Neuronal stem cell (in vitro differentiated cells): Measurements from ENCODE around the gene REST.

Source experiments
- DNase-seq: peaks from one replicate; pipeline ENCODE4 v3.0.0-alpha.2; 2013; ENCODE audit warnings: low spot score
- H2AFZ ChIP-seq: one replicate; pipeline ENCODE4 v1.6.1; 2013; ENCODE audit warnings: mild to moderate bottlenecking, low read length, inconsistent platforms
- H2AK5ac ChIP-seq: 2 replicates; pipeline ENCODE4 v1.6.1; 2013; ENCODE audit warnings: low read depth, mild to moderate bottlenecking, inconsistent platforms, low read length, moderate library complexity, mixed read lengths
- H2BK120ac ChIP-seq: 2 replicates; pipeline ENCODE4 v1.6.1; 2013; ENCODE audit warnings: low read depth, mild to moderate bottlenecking, inconsistent platforms, low read length, moderate library complexity, mixed read lengths
- H2BK12ac ChIP-seq: one replicate; pipeline ENCODE4 v1.6.1; 2013; ENCODE audit warnings: low read length, inconsistent platforms
- H2BK15ac ChIP-seq: 2 replicates; pipeline ENCODE4 v1.6.1; 2013; ENCODE audit warnings: mild to moderate bottlenecking, low read length, inconsistent platforms, mixed read lengths
- H2BK5ac ChIP-seq: one replicate; pipeline ENCODE4 v1.6.1; 2013; ENCODE audit warnings: inconsistent platforms, mild to moderate bottlenecking, low read length, moderate library complexity
- H3K14ac ChIP-seq: one replicate; pipeline ENCODE4 v1.6.1; 2013; ENCODE audit warnings: low read length, inconsistent platforms
- H3K18ac ChIP-seq: 2 replicates; pipeline ENCODE4 v1.6.1; 2013; ENCODE audit warnings: low read length, inconsistent platforms
- H3K23ac ChIP-seq: 2 replicates; pipeline ENCODE4 v1.6.1; 2013; ENCODE audit warnings: low read depth, mild to moderate bottlenecking, mixed read lengths, low read length, inconsistent platforms; ENCODE audit not compliant: poor library complexity
- H3K27ac ChIP-seq: replicated peaks from 3 replicates; pipeline ENCODE4 v1.5.1; 2013; ENCODE audit warnings: low read length, inconsistent platforms
- H3K27me3 ChIP-seq, 3 experiments: 2 replicates each; pipeline ENCODE4 v1.6.1; 2013; ENCODE audit warnings: low read length in 3 of 3, mild to moderate bottlenecking in 2 of 3, inconsistent platforms in 1 of 3, low read depth in 1 of 3, mixed read lengths in 1 of 3, moderate library complexity in 1 of 3; ENCODE audit not compliant: control insufficient read depth in 3 of 3, insufficient read depth in 3 of 3
- H3K36me3 ChIP-seq, 2 donors: replicated peaks in 1 of 2; 2 replicates each; pipeline ENCODE4 v1.6.1; 2013; ENCODE audit warnings: low read length in 2 of 2; ENCODE audit not compliant: control insufficient read depth in 2 of 2, insufficient read depth in 2 of 2
- H3K4ac ChIP-seq: 2 replicates; pipeline ENCODE4 v1.6.1; 2013; ENCODE audit warnings: inconsistent platforms, mild to moderate bottlenecking, low read length, moderate library complexity
- H3K4me1 ChIP-seq, 2 donors: 1 replicate in 1 of 2; 2 replicates in 1 of 2; pipeline ENCODE4 v1.6.1; 2013; ENCODE audit warnings: low read length in 2 of 2, low read depth in 1 of 2; ENCODE audit not compliant: control insufficient read depth in 2 of 2, insufficient read depth in 1 of 2
- H3K4me2 ChIP-seq: one replicate; pipeline ENCODE4 v1.6.1; 2013; ENCODE audit warnings: mild to moderate bottlenecking, low read length, inconsistent platforms; ENCODE audit not compliant: insufficient read depth, poor library complexity, severe bottlenecking
- H3K4me3 ChIP-seq, 2 donors: 2 replicates each; pipeline ENCODE4 v1.5.1; 2013; ENCODE audit warnings: low read length in 2 of 2, mild to moderate bottlenecking in 2 of 2, inconsistent platforms in 1 of 2, moderate library complexity in 1 of 2
- H3K79me1 ChIP-seq: one replicate; pipeline ENCODE4 v1.6.1; 2013; ENCODE audit warnings: low read depth, mild to moderate bottlenecking, inconsistent platforms, low read length, moderate library complexity
- H3K9ac ChIP-seq: one replicate; pipeline ENCODE4 v1.6.1; 2013; ENCODE audit warnings: mild to moderate bottlenecking, low read depth, low read length, inconsistent platforms; ENCODE audit not compliant: poor library complexity
- H3K9me3 ChIP-seq, 2 donors: replicated peaks in 1 of 2; 2 replicates each; pipeline versions ENCODE3 to v1.6.1; 2013; ENCODE audit warnings: low read length in 2 of 2, mild to moderate bottlenecking in 2 of 2, inconsistent platforms in 1 of 2, low read depth in 1 of 2, mixed read lengths in 1 of 2, moderate library complexity in 1 of 2; ENCODE audit not compliant: control insufficient read depth in 2 of 2, insufficient read depth in 1 of 2
- H4K8ac ChIP-seq: one replicate; pipeline ENCODE4 v1.6.1; 2013; ENCODE audit warnings: low read depth, mild to moderate bottlenecking, inconsistent platforms, low read length, moderate library complexity
- H4K91ac ChIP-seq: one replicate; pipeline ENCODE4 v1.6.1; 2013; ENCODE audit warnings: low read length, low read depth, mild to moderate bottlenecking, inconsistent platforms; ENCODE audit not compliant: poor library complexity
- WGBS, 2 donors: extraction: QIAGEN DNeasy Blood & Tissue Kit; methylation state at CpG; one replicate each; pipeline ENCODE4 v1.1.7; 2013; ENCODE audit warnings: missing lambda C conversion rate in 2 of 2, mixed read lengths in 1 of 2; ENCODE audit not compliant: insufficient read length in 2 of 2, insufficient replicate concordance in 1 of 2; ENCODE audit errors: extremely low coverage in 2 of 2; 5-methylcytosine and 5-hydroxymethylcytosine counted together

The REST gene

DNA sequence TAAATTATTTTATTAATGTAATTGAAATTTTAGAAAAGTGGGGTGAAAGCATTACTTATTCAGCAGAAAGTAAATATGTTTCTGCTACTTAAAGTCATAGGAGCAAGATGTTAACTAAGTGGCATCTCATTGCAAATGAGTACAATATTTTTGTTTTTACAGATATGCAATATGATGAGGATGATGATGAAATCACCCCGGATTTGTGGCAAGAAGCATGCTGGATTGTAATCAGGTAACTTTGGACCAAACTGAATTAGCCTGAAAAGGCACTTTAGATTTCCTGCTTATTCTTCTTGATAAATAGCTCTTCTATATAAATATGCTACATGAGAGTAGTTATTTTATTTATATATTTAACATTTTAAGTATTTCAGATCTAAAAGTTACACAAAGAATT lies 78.5 kb downstream of the REST start:
- H3K4me1 ChIP-seq: peaks cover 0 to 2% of the 10 kb centered on the region in 2 donors
- H3K79me1 ChIP-seq: peaks cover 1% of the 10 kb centered on the region
- H2BK120ac ChIP-seq: no peak overlapping the region
- H3K14ac ChIP-seq: no peak overlapping the region
- no peak overlapping the region for H2BK5ac ChIP-seq
- no CpG with 5 or more reads among the region's 1 CpG for WGBS, 2 donors
- H3K4me3 ChIP-seq: no peak overlapping the region
- peaks cover 12 to 88% of the 10 kb centered on the region in 2 donors for H3K36me3 ChIP-seq
- H3K9ac ChIP-seq: no peak overlapping the region
- H2BK15ac ChIP-seq: no peak overlapping the region
- H4K91ac ChIP-seq: no peak overlapping the region
- H2BK12ac ChIP-seq: no peak overlapping the region
- H3K23ac ChIP-seq: no peak overlapping the region
- no peaks in the 10 kb centered on the region for H3K9me3 ChIP-seq
- no peak overlapping the region for H3K18ac ChIP-seq
- H2AK5ac ChIP-seq: no peak overlapping the region
- no peak overlapping the region for H3K4me2 ChIP-seq
- H3K27me3 ChIP-seq: no peaks in the 10 kb centered on the region
- no peak overlapping the region for H3K4ac ChIP-seq
- no peak for DNase-seq
- H4K8ac ChIP-seq: no peak overlapping the region
- no peak overlapping the region for H3K27ac ChIP-seq
- no peak overlapping the region for H2AFZ ChIP-seq

DNA sequence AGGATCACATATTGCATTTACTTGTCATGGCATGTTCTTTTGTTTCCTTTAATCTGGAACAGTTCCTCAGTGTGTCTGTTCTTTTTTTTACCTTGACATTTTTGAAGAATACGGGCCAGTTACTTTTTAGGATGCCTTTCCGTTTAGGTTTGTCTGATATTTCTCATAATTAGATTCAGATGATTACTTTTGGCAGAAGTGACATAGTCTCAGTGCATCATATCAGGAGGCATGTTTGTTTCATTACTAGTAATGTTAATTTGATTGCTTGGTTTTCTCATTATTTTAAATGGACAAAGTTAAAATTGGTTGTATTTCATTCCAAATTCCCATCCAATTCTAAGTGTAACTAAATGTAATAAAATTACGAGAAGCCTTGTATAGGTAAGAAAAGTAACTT lies 79.3 kb downstream of the REST start:
- H3K23ac ChIP-seq: no peak overlapping the region
- H3K79me1 ChIP-seq: peaks cover 1% of the 10 kb centered on the region
- H3K9ac ChIP-seq: no peak overlapping the region
- WGBS, 2 donors: no CpG with 5 or more reads among the region's 3 CpGs
- H4K91ac ChIP-seq: no peak overlapping the region
- H3K27ac ChIP-seq: no peak overlapping the region
- H2BK5ac ChIP-seq: no peak overlapping the region
- H2AFZ ChIP-seq: no peak overlapping the region
- no peak overlapping the region for H3K18ac ChIP-seq
- no peak overlapping the region for H3K4ac ChIP-seq
- H3K27me3 ChIP-seq: no peaks in the 10 kb centered on the region
- H4K8ac ChIP-seq: no peak overlapping the region
- H3K4me1 ChIP-seq: peaks cover 0 to 2% of the 10 kb centered on the region in 2 donors
- H2BK120ac ChIP-seq: no peak overlapping the region
- H3K9me3 ChIP-seq: no peaks in the 10 kb centered on the region
- no peak overlapping the region for H3K4me2 ChIP-seq
- no peak overlapping the region for H2BK12ac ChIP-seq
- no peak overlapping the region for H3K14ac ChIP-seq
- no peak overlapping the region for H2BK15ac ChIP-seq
- DNase-seq: no peak
- no peak overlapping the region for H2AK5ac ChIP-seq
- no peak overlapping the region for H3K4me3 ChIP-seq
- peaks cover 12 to 88% of the 10 kb centered on the region in 2 donors for H3K36me3 ChIP-seq

DNA sequence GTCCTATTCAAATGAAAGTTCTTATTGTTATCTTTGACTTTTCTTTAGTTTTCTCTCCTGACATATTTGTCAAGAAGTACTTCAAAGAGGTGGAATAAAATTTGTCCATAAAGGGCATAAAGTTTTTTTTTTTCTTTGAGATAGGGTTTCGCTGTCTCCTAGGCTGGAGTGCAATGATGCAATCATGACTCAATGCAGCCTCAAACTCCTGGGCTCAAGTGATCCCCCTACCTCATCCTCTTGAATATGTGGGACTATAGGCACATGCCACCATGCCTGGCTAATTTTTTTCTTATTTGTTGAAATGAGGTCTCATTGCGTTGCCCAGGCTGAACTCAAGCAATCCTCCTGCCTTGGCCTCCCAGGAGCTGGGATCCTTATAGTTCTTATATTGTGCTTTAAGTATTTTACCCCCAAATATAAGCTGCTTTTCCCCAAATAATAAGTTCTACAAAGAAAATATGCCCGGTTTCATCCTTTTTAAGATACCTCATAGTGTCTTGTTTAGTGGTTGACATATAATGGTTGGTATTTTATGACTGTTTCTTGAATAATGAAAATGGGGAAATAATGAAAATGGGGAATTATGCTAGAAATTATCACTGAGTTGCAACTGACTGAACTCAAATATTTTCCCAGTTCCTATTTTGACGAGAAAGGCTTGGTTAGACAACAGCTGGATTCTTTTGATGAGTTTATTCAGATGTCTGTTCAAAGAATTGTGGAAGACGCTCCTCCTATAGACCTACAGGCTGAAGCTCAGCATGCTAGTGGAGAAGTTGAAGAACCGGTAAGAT lies 82.6 kb downstream of the REST start:
- Histone ChIP-seq H3K4me1 (no peaks in the 10 kb centered on the region), H2AFZ (no peak overlapping the region), H4K91ac (no peak overlapping the region), H3K27ac (no peak overlapping the region), H2BK5ac (no peak overlapping the region), H3K9me3 (no peaks in the 10 kb centered on the region), H3K36me3 (peaks cover 10 to 97% of the 10 kb centered on the region in 2 donors), H4K8ac (no peak overlapping the region), H2BK120ac (no peak overlapping the region), H2BK15ac (no peak overlapping the region), H2AK5ac (no peak overlapping the region), H3K9ac (no peak overlapping the region), H3K18ac (no peak overlapping the region), H3K4ac (no peak overlapping the region), H2BK12ac (no peak overlapping the region), H3K79me1 (no peaks in the 10 kb centered on the region), H3K4me2 (no peak overlapping the region), H3K23ac (no peak overlapping the region), H3K4me3 (no peak overlapping the region), H3K27me3 (no peaks in the 10 kb centered on the region), H3K14ac (no peak overlapping the region)
- DNase-seq: no peak
- no CpG with 5 or more reads among the region's 6 CpGs for WGBS, 2 donors

- Histone ChIP-seq H4K91ac (no peak overlapping the region), H3K79me1 (peaks cover 3% of the 10 kb centered on the region), H3K27me3 (no peaks in the 10 kb centered on the region), H3K9me3 (no peaks in the 10 kb centered on the region), H3K27ac (no peak overlapping the region), H3K14ac (no peak overlapping the region), H3K18ac (no peak overlapping the region), H2BK15ac (no peak overlapping the region), H2BK5ac (no peak overlapping the region), H3K36me3 (peaks cover 14 to 91% of the 10 kb centered on the region in 2 donors), H2AFZ (no peak overlapping the region), H3K4me3 (no peak overlapping the region), H3K4me2 (no peak overlapping the region), H3K9ac (no peak overlapping the region), H3K23ac (no peak overlapping the region), H3K4me1 (no peaks in the 10 kb centered on the region), H2BK120ac (no peak overlapping the region), H2AK5ac (no peak overlapping the region), H4K8ac (no peak overlapping the region), H3K4ac (no peak overlapping the region), H2BK12ac (no peak overlapping the region)
- DNase-seq: no peak
- WGBS, 2 donors: no CpG with 5 or more reads among the region's 7 CpGs
Measured at GRCh38 chr4:56995525-56995924, 87.8 kb downstream of the REST start.
